Tibial nerve (tissue), 4 donors: ENCODE measurements around the gene NR1D1. TPM values are rescaled to one million over a fixed set of nuclear protein-coding genes. Genes with fewer than 3 reads are reported as not detected.
A peak's percentile ranks its signal among the peaks of the same experiment; 100 is the strongest.

Experiments
- DNase-seq, 2 donors: peaks; one replicate each; pipeline ENCODE4 v3.0.0-alpha.2; 2019; ENCODE audit warnings: low spot score in 2 of 2
- H3K27ac ChIP-seq, 4 donors: fragments of 200-600 bp; sonication (generic) in 3 of 4; one replicate each; pipeline ENCODE4 v1.5.1; 2017 to 2019; ENCODE audit warnings: mild to moderate bottlenecking in 1 of 4
- H3K27me3 ChIP-seq, 2 donors: fragments of 200-600 bp; sonication (generic) in 1 of 2; one replicate each; pipeline versions ENCODE4 v1.5.1 to v1.6.0; 2017 to 2019
- H3K36me3 ChIP-seq, 3 donors: fragments of 200-600 bp; sonication (generic); one replicate each; pipeline ENCODE4 v1.5.1; 2018 to 2019
- H3K4me1 ChIP-seq, 4 donors: fragments of 200-600 bp; sonication (generic) in 3 of 4; one replicate each; pipeline ENCODE4 v1.5.1; 2017 to 2019
- H3K4me3 ChIP-seq, 4 donors: fragments of 200-600 bp; sonication (generic) in 3 of 4; one replicate each; pipeline ENCODE4 v1.5.1; 2017 to 2019; ENCODE audit warnings: mild to moderate bottlenecking in 1 of 4, moderate library complexity in 1 of 4
- H3K9me3 ChIP-seq, 4 donors: fragments of 200-600 bp; sonication (generic) in 3 of 4; one replicate each; pipeline ENCODE4 v1.5.1; 2017 to 2019
- EP300 ChIP-seq, 2 donors: sonication (generic); formaldehyde crosslinking; IDR thresholded peaks; one replicate each; pipeline ENCODE4 v1.6.1; 2017; ENCODE audit warnings: antibody characterized with exemption in 2 of 2, mild to moderate bottlenecking in 1 of 2
- POLR2A ChIP-seq, 2 donors: fragments of 450-650 bp; IDR thresholded peaks; one replicate each; pipeline ENCODE4 v1.6.1; 2017; ENCODE audit warnings: antibody characterized with exemption in 2 of 2, mild to moderate bottlenecking in 2 of 2, moderate library complexity in 2 of 2
- WGBS, 2 donors: methylation state at CpG; one replicate each; pipeline ENCODE4 v1.1.5; 2018; 5-methylcytosine and 5-hydroxymethylcytosine counted together
- total RNA-seq, 4 donors: library from RNA; depleted of rRNA; stranded (reverse); fragments of >200 nt; gene quantifications; one replicate each; pipeline ENCODE4 v1.1.0, GENCODE V29; 2016
- TF ChIP-seq, protein P1 (sequence below), 5 experiments: fragments of 200-600 bp in 3 of 5; fragments of 450-650 bp in 2 of 5; sonication (generic) in 3 of 5; IDR thresholded peaks; one replicate each; pipeline ENCODE4 v1.5.1; 2016 to 2019; ENCODE audit warnings: antibody characterized with exemption in 5 of 5, mild to moderate bottlenecking in 3 of 5, moderate library complexity in 2 of 5

The NR1D1 gene
- total RNA-seq, 4 donors from 2014 or later: 16.8 to 48.2 (median 21.0) TPM

DNA sequence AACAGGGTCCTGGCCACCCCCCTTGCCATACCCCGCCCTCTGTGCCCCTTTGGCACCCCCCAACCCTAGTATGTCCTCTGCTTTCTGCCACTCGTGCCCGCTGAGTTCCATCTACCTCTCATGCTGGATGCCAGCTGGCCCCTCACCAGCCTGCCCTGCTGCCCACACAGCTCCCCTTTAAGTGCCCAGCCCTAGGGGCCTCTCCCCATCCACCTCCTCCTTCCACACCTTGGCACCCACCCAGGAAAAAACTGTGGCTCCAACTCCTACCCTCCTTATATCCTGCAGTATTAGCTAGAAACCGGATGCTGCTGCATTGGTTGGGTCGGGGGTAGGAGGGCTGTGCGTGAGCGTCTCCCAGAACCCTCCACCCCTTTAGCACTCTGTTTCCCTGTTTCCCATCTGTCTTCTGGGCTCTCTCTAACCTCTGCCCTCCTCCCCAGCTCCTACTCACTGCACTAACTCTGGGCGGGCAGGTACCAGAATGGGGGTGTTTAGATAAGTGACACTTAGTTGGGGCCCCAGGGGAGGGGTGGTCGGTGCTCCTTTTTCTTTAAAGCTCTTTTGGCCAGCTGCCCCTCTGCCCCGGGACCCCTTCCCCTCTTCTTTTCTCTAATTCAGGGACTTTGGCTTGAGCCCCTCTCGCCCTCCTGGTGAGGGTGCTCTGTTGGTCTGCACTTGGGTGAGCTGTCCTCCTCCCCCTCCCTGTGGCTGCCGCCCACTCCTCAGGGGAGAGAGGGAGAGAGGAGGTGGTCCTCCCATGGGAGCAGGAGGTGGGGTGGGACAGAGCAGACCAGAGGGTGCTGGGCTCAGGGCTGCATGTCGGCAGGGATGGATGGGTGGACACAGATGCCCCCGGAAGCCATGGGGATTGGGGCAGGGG lies 9.9 kb downstream of the NR1D1 start:
- peaks cover 0 to 72% (median 20%) of the 10 kb centered on the region in 4 donors for H3K4me1 ChIP-seq

DNA sequence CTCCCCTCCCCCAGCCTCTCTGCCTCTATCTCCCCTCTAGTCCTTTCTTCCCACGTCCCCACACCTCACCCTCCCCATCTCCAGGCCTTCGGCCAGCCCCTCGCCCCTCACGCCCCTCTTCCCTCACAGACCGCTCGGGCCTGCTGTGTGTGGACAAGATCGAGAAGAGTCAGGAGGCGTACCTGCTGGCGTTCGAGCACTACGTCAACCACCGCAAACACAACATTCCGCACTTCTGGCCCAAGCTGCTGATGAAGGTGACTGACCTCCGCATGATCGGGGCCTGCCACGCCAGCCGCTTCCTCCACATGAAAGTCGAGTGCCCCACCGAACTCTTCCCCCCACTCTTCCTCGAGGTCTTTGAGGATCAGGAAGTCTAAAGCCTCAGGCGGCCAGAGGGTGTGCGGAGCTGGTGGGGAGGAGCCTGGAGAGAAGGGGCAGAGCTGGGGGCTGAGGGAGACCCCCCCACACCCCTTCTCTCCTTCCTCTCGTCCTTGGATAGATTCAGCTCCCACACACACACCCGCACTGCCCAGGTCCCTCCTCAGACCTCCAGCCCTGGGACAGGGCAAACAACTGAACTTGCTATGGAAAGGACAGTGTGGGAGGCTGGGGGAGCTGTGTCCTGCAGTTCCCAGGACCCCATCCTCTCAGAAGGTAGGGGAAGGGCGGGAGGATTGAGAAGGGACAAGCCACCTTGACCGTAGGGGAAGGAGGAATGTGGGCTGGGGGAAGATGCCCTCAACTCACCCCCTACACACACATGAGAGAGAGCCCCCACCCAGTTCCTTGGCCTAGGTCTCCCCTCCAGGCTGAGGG lies 11.1 kb downstream of the NR1D1 start:
- H3K36me3 ChIP-seq: peaks cover 2 to 99% (median 43%) of the 10 kb centered on the region in 3 donors
- no peak for DNase-seq
- TF ChIP-seq, protein P1, sequence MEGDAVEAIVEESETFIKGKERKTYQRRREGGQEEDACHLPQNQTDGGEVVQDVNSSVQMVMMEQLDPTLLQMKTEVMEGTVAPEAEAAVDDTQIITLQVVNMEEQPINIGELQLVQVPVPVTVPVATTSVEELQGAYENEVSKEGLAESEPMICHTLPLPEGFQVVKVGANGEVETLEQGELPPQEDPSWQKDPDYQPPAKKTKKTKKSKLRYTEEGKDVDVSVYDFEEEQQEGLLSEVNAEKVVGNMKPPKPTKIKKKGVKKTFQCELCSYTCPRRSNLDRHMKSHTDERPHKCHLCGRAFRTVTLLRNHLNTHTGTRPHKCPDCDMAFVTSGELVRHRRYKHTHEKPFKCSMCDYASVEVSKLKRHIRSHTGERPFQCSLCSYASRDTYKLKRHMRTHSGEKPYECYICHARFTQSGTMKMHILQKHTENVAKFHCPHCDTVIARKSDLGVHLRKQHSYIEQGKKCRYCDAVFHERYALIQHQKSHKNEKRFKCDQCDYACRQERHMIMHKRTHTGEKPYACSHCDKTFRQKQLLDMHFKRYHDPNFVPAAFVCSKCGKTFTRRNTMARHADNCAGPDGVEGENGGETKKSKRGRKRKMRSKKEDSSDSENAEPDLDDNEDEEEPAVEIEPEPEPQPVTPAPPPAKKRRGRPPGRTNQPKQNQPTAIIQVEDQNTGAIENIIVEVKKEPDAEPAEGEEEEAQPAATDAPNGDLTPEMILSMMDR (IDR thresholded peaks at IDR 0.05): no peak
- TF ChIP-seq POLR2A (IDR thresholded peaks at IDR 0.05) (no peak), EP300 (IDR thresholded peaks at IDR 0.05) (no peak)
- no peak overlapping the region for H3K4me3 ChIP-seq
- WGBS, 2 donors: 68 to 76% methylated on average over 26 of the region's 26 CpGs
- H3K27me3 ChIP-seq: no peaks in the 10 kb centered on the region
- H3K9me3 ChIP-seq: no peaks in the 10 kb centered on the region
- peak overlapping the region; percentile 11 to 99 (median 54) for H3K27ac ChIP-seq
- H3K4me1 ChIP-seq: peaks cover 0 to 60% (median 14%) of the 10 kb centered on the region in 4 donors

More for the DNA sequence above, 9.9 kb downstream of the NR1D1 start:
- H3K27ac ChIP-seq: peak overlapping the region; percentile 13 to 99 (median 45)
- TF ChIP-seq, protein P1 (IDR thresholded peaks at IDR 0.05): no peak
- TF ChIP-seq POLR2A (IDR thresholded peaks at IDR 0.05) (no peak), EP300 (IDR thresholded peaks at IDR 0.05) (no peak)
- H3K4me3 ChIP-seq: no peak overlapping the region
- DNase-seq: no peak
- no peaks in the 10 kb centered on the region for H3K9me3 ChIP-seq
- H3K36me3 ChIP-seq: peaks cover 2 to 99% (median 35%) of the 10 kb centered on the region in 3 donors
- no peaks in the 10 kb centered on the region for H3K27me3 ChIP-seq
- WGBS, 2 donors: 52 to 56% methylated on average over 14 of the region's 14 CpGs

DNA sequence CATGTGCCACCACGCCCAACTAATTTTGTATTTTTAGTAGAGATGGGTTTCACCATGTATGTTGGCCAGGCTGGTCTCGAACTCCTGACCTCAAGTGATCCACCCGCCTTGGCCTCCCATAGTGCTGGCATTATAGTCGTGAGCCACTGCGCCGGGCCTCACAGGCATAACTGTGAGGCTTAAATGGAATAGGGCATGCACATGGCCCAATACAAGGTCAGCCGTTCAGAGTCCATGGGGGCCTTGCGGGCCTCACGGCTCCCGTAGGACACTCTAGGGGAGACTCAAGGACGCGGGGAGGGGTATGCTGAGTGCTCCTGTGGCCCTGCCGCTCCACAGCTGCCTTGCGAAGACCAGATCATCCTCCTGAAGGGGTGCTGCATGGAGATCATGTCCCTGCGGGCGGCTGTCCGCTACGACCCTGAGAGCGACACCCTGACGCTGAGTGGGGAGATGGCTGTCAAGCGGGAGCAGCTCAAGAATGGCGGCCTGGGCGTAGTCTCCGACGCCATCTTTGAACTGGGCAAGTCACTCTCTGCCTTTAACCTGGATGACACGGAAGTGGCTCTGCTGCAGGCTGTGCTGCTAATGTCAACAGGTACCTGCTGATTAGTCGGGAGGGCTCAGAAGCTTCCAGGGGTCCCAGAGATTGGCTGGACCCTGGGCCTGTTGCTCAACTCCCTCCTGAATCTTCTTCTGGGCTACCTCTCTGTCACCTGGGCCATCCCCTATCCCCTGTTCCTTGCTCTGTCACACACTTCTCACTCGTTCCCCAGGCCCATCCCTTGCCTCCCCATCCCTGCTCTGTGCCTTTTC lies 12.3 kb downstream of the NR1D1 start:
- H3K27me3 ChIP-seq: no peaks in the 10 kb centered on the region
- no peak for DNase-seq
- H3K27ac ChIP-seq: peak overlapping the region in 2 of 4 donors; percentile 73 to 99
- H3K4me3 ChIP-seq: no peak overlapping the region
- no peaks in the 10 kb centered on the region for H3K9me3 ChIP-seq
- H3K36me3 ChIP-seq: peaks cover 2 to 99% (median 37%) of the 10 kb centered on the region in 3 donors
- TF ChIP-seq, protein P1 (IDR thresholded peaks at IDR 0.05): no peak
- TF ChIP-seq POLR2A (IDR thresholded peaks at IDR 0.05): no peak
- no peak for TF ChIP-seq EP300 (IDR thresholded peaks at IDR 0.05)
- H3K4me1 ChIP-seq: peaks cover 0 to 48% (median 12%) of the 10 kb centered on the region in 4 donors
- WGBS, 2 donors: 84 to 91% methylated on average over 25 to 28 of the region's 28 CpGs

DNA sequence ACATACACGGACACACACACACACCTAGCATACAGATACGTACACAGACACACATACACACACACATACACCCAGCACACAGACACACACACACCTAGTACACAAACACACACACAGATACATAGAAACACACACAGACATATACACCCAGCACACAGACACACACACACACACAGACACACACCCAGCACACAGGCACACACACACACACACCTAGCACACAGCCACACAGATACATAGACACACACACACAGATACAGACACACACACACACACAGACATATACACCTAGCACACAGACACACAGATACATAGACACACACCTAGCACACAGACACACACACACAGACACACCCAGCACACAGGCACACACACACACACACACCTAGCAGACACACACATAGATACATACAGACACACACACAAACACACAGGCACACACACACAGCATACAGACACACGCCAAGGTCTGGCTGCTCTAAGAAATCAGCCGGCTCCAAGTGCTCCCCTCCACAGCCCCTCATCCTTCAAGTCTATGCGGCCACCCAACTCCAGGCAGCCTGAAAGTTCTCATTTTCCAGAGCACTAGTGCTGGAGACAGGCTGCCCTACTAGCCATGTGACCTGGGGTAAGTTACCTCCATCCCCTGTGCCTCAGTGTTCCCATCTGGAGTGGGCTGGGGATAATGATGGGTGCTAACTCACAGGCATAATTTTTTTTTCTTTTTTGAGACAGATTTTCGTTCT lies 13.2 kb downstream of the NR1D1 start:
- WGBS, 2 donors: 66 to 74% methylated on average over 6 of the region's 6 CpGs
- Histone ChIP-seq H3K36me3 (peaks cover 2 to 95% (median 35%) of the 10 kb centered on the region in 3 donors), H3K27ac (peak overlapping the region in 2 of 4 donors; percentile 65 to 67), H3K4me1 (peaks cover 0 to 39% (median 8%) of the 10 kb centered on the region in 4 donors), H3K27me3 (no peaks in the 10 kb centered on the region), H3K4me3 (no peak overlapping the region), H3K9me3 (no peaks in the 10 kb centered on the region)
- no peak for DNase-seq
- TF ChIP-seq, protein P1 (IDR thresholded peaks at IDR 0.05): no peak
- TF ChIP-seq POLR2A (IDR thresholded peaks at IDR 0.05) (no peak), EP300 (IDR thresholded peaks at IDR 0.05) (no peak)
